OCI-M1 (cell line): Measurements from ENCODE around the gene KRTAP10-9.

Source experiments
- DNase-seq: peaks from one replicate; lab custom pipeline; 2025; lab: John Stamatoyannopoulos, UW

The KRTAP10-9 gene

GRCh38 chr21:44666401-44667320 lies 39.8 kb downstream of the KRTAP10-9 start, which contains the start of gene KRTAP12-2:
KRTAP12-2 (minus strand) TSS chr21:44666927; CDS start chr21:44666886, 41 bp downstream.
- DNase-seq: no peak

GRCh38 chr21:44667612-44668011 lies 40.7 kb downstream of the KRTAP10-9 start:
- no peak for DNase-seq

GRCh38 chr21:44670642-44671432 lies 43.9 kb downstream of the KRTAP10-9 start:
- no peak for DNase-seq

- DNase-seq: peak; percentile 10
Measured at GRCh38 chr21:44671911-44672310, 45.0 kb downstream of the KRTAP10-9 start.

GRCh38 chr21:44677881-44678280 lies 51.0 kb downstream of the KRTAP10-9 start:
- DNase-seq: no peak
